Neural crest cell (in vitro differentiated cells): ENCODE data around the gene CBFA2T2. TPM values are rescaled to one million over a fixed set of nuclear protein-coding genes. Genes with fewer than 3 reads are reported as not detected.
A peak's percentile ranks its signal among the peaks of the same experiment; 100 is the strongest.
"Not testable (repeated sequence)": the region's sequence is repeated elsewhere in the genome, so short reads cannot be mapped to it uniquely, and the experiment has no call there.

Experiments
- DNase-seq: peaks from one replicate; pipeline ENCODE4 v3.0.0; 2021; ENCODE audit warnings: low read depth, mixed read lengths, low spot score
- H3K27ac Mint-ChIP-seq: one replicate; pipeline ENCODE4 v1.8.0; 2021; ENCODE audit warnings: mild to moderate bottlenecking, mixed read lengths; ENCODE audit not compliant: unreplicated experiment
- H3K27me3 Mint-ChIP-seq: 2 replicates; pipeline ENCODE4 v1.8.0; 2021; ENCODE audit warnings: low read depth, mild to moderate bottlenecking, mixed read lengths
- H3K36me3 Mint-ChIP-seq: 2 replicates; pipeline ENCODE4 v1.8.0; 2021; ENCODE audit warnings: low read depth, mild to moderate bottlenecking, mixed read lengths
- H3K4me1 Mint-ChIP-seq: 2 replicates; pipeline ENCODE4 v1.8.0; 2021; ENCODE audit warnings: mixed read lengths
- H3K4me3 Mint-ChIP-seq: one replicate; pipeline ENCODE4 v1.8.0; 2021; ENCODE audit warnings: mild to moderate bottlenecking, mixed read lengths
- H3K9me3 Mint-ChIP-seq: 2 replicates; pipeline ENCODE4 v1.8.0; 2021; ENCODE audit warnings: mixed read lengths
- total RNA-seq: library from RNA; stranded (reverse); gene quantifications from 2 replicates; pipeline ENCODE4 v1.2.1, GENCODE V29; 2021
- TF ChIP-seq, protein P1 (sequence below): fragments of 200-600 bp; sonication (generic); conservative IDR thresholded peaks from 2 replicates; pipeline ENCODE4 v1.5.0; 2021; ENCODE audit warnings: antibody characterized with exemption, mild to moderate bottlenecking

Gene CBFA2T2
- total RNA-seq, 1 donor from 2014 or later = 36.5 TPM

DNA sequence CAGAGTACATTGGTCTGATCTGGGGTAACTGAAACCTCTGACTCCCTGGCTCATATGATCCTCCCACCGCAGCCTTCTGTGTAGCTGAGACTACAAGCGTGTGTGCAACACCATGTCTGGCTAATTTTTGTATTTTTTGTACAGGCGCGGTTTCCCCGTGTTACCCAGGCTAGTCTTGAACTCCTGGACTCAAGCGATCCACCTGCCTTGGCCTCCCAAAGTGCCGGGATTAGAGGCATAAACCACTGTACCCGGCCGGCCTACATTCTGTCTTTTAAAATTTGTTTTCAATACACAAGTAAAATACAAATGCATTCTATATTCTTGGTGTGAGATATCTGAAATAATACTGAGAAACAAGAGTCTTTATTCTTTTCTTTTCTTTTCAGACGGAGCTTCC lies 1.7 kb upstream of the CBFA2T2 start:
- H3K27ac Mint-ChIP-seq = no peak overlapping the region
- no peaks in the 10 kb centered on the region for H3K27me3 Mint-ChIP-seq
- TF ChIP-seq, protein P1, sequence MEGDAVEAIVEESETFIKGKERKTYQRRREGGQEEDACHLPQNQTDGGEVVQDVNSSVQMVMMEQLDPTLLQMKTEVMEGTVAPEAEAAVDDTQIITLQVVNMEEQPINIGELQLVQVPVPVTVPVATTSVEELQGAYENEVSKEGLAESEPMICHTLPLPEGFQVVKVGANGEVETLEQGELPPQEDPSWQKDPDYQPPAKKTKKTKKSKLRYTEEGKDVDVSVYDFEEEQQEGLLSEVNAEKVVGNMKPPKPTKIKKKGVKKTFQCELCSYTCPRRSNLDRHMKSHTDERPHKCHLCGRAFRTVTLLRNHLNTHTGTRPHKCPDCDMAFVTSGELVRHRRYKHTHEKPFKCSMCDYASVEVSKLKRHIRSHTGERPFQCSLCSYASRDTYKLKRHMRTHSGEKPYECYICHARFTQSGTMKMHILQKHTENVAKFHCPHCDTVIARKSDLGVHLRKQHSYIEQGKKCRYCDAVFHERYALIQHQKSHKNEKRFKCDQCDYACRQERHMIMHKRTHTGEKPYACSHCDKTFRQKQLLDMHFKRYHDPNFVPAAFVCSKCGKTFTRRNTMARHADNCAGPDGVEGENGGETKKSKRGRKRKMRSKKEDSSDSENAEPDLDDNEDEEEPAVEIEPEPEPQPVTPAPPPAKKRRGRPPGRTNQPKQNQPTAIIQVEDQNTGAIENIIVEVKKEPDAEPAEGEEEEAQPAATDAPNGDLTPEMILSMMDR = no peak
- H3K36me3 Mint-ChIP-seq = no peaks in the 10 kb centered on the region
- no peaks in the 10 kb centered on the region for H3K9me3 Mint-ChIP-seq
- peak overlapping the region; percentile 76 for H3K4me3 Mint-ChIP-seq
- no peak for DNase-seq
- H3K4me1 Mint-ChIP-seq = peaks cover 9% of the 10 kb centered on the region

DNA sequence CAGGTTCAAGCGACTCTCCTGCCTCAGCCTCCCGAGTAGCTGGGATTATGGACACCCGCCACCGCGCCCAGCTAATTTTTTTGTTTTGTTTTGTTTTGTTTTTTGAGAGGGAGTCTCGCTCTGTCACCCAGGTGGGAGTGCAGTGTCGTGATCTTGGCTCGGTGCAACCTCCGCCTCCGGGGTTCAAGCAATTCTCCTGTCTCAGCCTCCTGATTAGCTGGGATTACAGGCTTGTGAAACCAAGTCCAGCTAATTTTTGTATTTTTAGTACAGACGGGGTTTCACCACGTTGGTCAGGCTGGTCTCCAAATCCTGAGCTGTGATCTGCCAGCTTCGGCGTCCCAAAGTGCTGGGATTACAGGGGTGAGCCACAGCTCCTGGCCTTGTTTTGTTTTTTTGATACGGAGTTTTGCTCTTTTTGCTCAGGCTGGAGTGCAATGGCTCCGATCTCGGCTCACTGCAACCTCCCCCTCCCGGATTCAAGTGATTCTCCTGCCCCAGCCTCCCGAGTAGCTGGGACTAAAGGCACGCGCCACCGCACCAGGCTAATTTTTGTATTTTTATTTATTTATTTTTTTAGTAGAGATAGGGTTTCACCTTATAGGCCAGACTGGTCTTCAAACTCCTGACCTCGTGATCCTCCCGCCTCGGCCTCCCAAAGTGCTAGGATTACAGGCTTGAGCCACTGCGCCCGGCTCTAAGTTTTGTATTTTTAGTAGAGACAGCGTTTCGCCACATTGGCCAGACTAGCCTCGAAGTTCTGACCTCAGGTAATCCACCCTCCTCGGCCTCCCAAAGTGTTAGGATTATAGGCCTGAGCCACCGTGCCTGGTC lies 1.0 kb upstream of the CBFA2T2 start:
- H3K27me3 Mint-ChIP-seq, DNase-seq, H3K27ac Mint-ChIP-seq, H3K4me1 Mint-ChIP-seq, H3K36me3 Mint-ChIP-seq, H3K9me3 Mint-ChIP-seq: not testable (repeated sequence)
- H3K4me3 Mint-ChIP-seq = peak overlapping the region; percentile 76

DNA sequence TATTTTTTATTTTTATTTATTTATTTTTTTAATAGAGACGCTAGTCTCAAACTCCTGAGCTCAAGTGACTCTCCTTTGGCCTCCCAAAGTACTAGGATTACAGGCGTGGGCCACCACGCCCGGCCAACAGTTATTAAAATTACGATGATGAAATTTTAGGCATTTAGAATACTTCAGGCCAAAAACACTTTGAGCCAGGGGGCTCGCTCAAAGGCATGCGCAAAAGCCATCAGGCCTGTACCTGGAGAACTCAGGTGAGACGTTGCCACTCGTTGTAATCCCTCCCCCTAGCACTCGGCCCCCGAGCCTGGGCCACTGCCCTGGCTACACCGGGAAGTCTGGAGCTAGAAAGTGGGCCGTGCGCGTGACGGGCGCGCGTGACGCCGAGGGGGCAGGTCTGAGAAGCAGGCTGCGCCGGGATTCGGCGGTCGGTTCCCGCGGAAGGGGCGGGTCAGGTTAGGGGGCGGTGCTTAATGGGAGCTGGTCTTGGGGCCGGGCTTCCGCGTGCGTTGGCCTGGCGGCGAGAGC lies 337 bp upstream of the CBFA2T2 start:
- Mint-ChIP-seq H3K4me1 (peaks cover 9% of the 10 kb centered on the region), H3K36me3 (no peaks in the 10 kb centered on the region), H3K9me3 (no peaks in the 10 kb centered on the region), H3K4me3 (peak overlapping the region; percentile 87), H3K27me3 (no peaks in the 10 kb centered on the region), H3K27ac (peak overlapping the region; percentile 91)
- TF ChIP-seq, protein P1 = no peak
- peak; percentile 100 for DNase-seq

DNA sequence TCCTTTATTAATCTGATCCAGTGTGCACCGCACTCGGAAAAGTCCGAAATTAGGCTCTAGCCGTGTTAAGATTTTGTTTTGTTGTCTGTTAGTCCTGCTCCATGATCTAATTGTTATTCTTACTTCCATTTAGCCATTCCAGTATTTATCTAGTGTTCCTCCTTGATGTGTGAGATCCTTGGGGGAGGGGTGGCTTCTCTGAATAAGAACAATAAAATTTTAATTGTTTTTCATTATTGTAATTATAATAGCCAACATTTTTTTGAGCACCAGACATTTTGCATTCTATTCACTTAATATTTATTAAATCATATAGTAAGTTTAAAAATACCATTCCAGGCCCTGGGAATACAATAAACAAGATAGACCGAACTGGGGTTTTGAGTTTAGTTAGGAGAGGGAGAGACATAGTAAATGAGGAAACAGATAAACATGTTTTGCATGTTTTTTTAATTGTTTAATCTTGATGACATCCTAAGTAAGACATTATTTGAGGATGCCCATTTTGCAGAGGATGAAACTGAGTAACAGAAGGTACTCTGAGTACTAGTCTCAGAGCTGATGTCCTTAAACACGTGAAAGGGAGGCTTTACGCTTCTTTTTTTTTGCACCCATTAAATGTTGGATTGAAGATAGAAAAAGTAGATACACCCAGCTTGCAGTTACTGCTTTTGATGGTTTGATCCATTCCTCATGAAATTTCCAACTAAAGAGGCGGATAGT lies 1.2 kb downstream of the CBFA2T2 start:
- Mint-ChIP-seq H3K9me3 (no peaks in the 10 kb centered on the region), H3K4me3 (peak overlapping the region; percentile 87), H3K4me1 (peaks cover 9% of the 10 kb centered on the region), H3K27me3 (no peaks in the 10 kb centered on the region), H3K36me3 (no peaks in the 10 kb centered on the region), H3K27ac (peak overlapping the region; percentile 13)
- TF ChIP-seq, protein P1 = no peak
- no peak for DNase-seq

DNA sequence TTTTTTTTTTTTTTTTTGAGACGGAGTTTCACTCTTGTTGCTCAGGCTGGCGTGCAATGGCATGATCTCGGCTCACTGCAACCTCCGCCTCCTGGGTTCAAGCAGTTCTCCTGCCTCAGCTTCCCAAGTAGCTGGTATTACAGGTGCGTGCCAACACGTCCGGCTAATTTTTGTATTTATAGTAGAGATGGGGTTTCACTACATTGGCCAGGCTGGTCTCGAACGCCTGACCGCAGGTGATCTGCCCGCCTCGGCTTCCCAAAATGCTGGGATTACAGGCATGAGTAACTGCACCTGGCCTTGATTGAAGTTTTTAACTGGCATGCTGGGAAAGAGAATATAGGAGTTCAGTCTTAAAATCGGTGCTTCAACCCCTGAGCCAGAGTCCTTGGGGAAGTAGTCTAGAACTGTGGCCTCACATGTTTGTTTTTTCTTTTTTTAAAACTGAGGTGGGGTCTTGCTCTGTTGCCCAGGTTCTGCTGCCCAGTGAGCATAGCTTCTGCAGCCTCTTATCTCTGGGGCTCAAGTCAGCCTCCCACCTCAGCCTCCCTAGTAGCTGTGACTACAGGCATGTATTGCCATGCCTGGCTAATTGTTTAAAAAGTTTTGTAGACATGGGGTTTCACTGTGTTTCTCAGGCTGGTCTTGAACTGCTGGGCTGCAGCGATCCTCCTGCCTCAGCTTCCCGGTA lies 3.3 kb downstream of the CBFA2T2 start:
- no peak overlapping the region for H3K27ac Mint-ChIP-seq
- H3K36me3 Mint-ChIP-seq = no peaks in the 10 kb centered on the region
- DNase-seq = no peak
- H3K4me1 Mint-ChIP-seq = peaks cover 9% of the 10 kb centered on the region
- peak overlapping the region; percentile 77 for H3K4me3 Mint-ChIP-seq
- no peaks in the 10 kb centered on the region for H3K27me3 Mint-ChIP-seq
- TF ChIP-seq, protein P1 = no peak
- no peaks in the 10 kb centered on the region for H3K9me3 Mint-ChIP-seq

DNA sequence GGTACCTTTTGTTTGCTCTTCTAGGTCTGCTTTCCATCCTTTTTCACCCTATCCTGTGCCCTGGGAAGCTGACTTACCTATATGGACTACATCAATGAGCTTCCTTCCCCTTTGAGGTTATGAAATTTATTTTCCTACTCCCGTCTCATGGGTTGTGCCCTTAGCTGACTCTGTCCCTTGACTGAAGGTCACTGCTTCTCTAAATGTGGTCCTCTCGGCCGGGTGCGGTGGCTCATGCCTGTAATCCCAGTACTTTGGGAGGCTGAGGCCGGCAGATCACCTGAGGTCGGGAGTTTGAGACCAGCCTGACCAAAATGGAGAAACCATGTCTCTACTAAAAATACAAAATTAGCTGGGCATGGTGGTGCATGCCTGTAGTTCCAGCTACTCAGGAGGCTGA lies 6.9 kb downstream of the CBFA2T2 start:
- H3K27me3 Mint-ChIP-seq, H3K4me3 Mint-ChIP-seq, H3K36me3 Mint-ChIP-seq, DNase-seq, H3K9me3 Mint-ChIP-seq, H3K4me1 Mint-ChIP-seq: not testable (repeated sequence)
- H3K27ac Mint-ChIP-seq = peak overlapping the region; percentile 60
